RWPE2 (cell line): Measurements from ENCODE around the gene TPT1.

Source experiments
- ATAC-seq: fragments of 200-7000 bp; cut with Tn5 transposase; 3 replicates; pipeline ENCODE4 v1.9.1; 2021; ENCODE audit warnings: low read depth
- DNase-seq: peaks from one replicate; pipeline ENCODE4 v3.0.0-alpha.2; 2020; ENCODE audit warnings: low spot score
- H3K27ac ChIP-seq: fragments of 450-650 bp; 2 replicates; pipeline ENCODE4 v1.5.1; 2017; ENCODE audit warnings: mild to moderate bottlenecking; ENCODE audit not compliant: poor library complexity, severe bottlenecking
- H3K27me3 ChIP-seq: fragments of 250-450 bp; sonication (Bioruptor Pico); 2 replicates; pipeline ENCODE4 v1.5.1; 2021; ENCODE audit warnings: mild to moderate bottlenecking, moderate library complexity; ENCODE audit not compliant: insufficient read depth, poor library complexity, severe bottlenecking
- H3K36me3 ChIP-seq: fragments of 250-450 bp; sonication (Bioruptor Pico); 2 replicates; pipeline ENCODE4 v1.5.1; 2020; ENCODE audit warnings: low read depth, mild to moderate bottlenecking, moderate library complexity
- H3K4me1 ChIP-seq: fragments of 250-450 bp; sonication (Bioruptor Pico); 2 replicates; pipeline ENCODE4 v1.5.1; 2021; ENCODE audit warnings: mild to moderate bottlenecking, moderate library complexity; ENCODE audit not compliant: insufficient read depth, poor library complexity, severe bottlenecking
- H3K4me3 ChIP-seq: fragments of 250-450 bp; sonication (Bioruptor Pico); 2 replicates; pipeline ENCODE4 v1.5.1; 2021; ENCODE audit warnings: mild to moderate bottlenecking, moderate library complexity; ENCODE audit not compliant: severe bottlenecking
- H3K9me3 ChIP-seq: fragments of 250-450 bp; sonication (Bioruptor Pico); 2 replicates; pipeline ENCODE4 v1.5.1; 2021; ENCODE audit warnings: mild to moderate bottlenecking, moderate library complexity; ENCODE audit not compliant: severe bottlenecking
- TF ChIP-seq, protein P1 (sequence below): fragments of 450-650 bp; IDR thresholded peaks from one replicate; pipeline ENCODE4 v1.5.1; 2017; ENCODE audit warnings: mild to moderate bottlenecking, moderate library complexity; ENCODE audit not compliant: poor library complexity, severe bottlenecking

TPT1 gene

GRCh38 chr13:45320876-45321629 lies 19.9 kb downstream of the TPT1 start:
- no peaks in the 10 kb centered on the region for H3K27me3 ChIP-seq
- no peaks in the 10 kb centered on the region for H3K9me3 ChIP-seq
- peaks cover 7% of the 10 kb centered on the region for H3K4me1 ChIP-seq
- H3K36me3 ChIP-seq: no peaks in the 10 kb centered on the region
- DNase-seq (no peak), ATAC-seq (no peak)
- H3K4me3 ChIP-seq: no peak overlapping the region
- TF ChIP-seq, protein P1, sequence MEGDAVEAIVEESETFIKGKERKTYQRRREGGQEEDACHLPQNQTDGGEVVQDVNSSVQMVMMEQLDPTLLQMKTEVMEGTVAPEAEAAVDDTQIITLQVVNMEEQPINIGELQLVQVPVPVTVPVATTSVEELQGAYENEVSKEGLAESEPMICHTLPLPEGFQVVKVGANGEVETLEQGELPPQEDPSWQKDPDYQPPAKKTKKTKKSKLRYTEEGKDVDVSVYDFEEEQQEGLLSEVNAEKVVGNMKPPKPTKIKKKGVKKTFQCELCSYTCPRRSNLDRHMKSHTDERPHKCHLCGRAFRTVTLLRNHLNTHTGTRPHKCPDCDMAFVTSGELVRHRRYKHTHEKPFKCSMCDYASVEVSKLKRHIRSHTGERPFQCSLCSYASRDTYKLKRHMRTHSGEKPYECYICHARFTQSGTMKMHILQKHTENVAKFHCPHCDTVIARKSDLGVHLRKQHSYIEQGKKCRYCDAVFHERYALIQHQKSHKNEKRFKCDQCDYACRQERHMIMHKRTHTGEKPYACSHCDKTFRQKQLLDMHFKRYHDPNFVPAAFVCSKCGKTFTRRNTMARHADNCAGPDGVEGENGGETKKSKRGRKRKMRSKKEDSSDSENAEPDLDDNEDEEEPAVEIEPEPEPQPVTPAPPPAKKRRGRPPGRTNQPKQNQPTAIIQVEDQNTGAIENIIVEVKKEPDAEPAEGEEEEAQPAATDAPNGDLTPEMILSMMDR: no peak
- no peak overlapping the region for H3K27ac ChIP-seq

DNA sequence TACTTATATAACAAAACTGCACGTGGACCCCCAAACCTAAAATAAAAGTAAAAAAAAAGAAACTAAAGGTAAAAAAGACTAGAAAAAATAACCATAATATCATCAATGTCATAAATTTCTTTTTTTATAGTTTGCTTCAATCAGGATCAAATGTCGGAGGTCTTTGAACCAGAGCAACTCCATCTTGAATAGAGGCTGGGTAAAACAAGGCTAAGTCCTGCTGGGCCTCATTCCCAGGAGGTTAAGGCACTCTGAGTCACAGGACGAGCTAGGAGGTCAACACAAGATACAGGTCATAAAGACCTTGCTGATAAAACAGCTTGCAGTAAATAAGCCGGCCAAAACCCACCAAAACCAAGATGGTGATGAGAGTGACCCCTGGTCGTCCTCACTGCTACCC lies 24.0 kb downstream of the TPT1 start:
- TF ChIP-seq, protein P1: no peak
- Histone ChIP-seq H3K36me3 (no peaks in the 10 kb centered on the region), H3K27ac (no peak overlapping the region), H3K4me1 (no peaks in the 10 kb centered on the region), H3K9me3 (no peaks in the 10 kb centered on the region), H3K4me3 (no peak overlapping the region), H3K27me3 (no peaks in the 10 kb centered on the region)
- DNase-seq (no peak), ATAC-seq (no peak)

- no peaks in the 10 kb centered on the region for H3K27me3 ChIP-seq
These were observed 24.6 kb downstream of the TPT1 start for GRCh38 chr13:45316338-45316737.

GRCh38 chr13:45315520-45316167 lies 25.3 kb downstream of the TPT1 start:
- Histone ChIP-seq H3K9me3 (no peaks in the 10 kb centered on the region), H3K27me3 (no peaks in the 10 kb centered on the region), H3K4me1 (peaks cover 3% of the 10 kb centered on the region), H3K36me3 (no peaks in the 10 kb centered on the region), H3K4me3 (no peak overlapping the region), H3K27ac (no peak overlapping the region)
- DNase-seq: no peak
- TF ChIP-seq, protein P1: no peak
- no peak for ATAC-seq

More at GRCh38 chr13:45316338-45316737, 24.6 kb downstream of the TPT1 start:
- no peak for ATAC-seq
- TF ChIP-seq, protein P1: no peak
- H3K4me1 ChIP-seq: no peaks in the 10 kb centered on the region
- DNase-seq: no peak
- no peaks in the 10 kb centered on the region for H3K36me3 ChIP-seq
- no peaks in the 10 kb centered on the region for H3K9me3 ChIP-seq
- no peak overlapping the region for H3K4me3 ChIP-seq
- H3K27ac ChIP-seq: no peak overlapping the region

GRCh38 chr13:45314822-45315221 lies 26.2 kb downstream of the TPT1 start:
- Histone ChIP-seq H3K4me1 (peaks cover 8% of the 10 kb centered on the region), H3K4me3 (no peak overlapping the region), H3K27me3 (no peaks in the 10 kb centered on the region), H3K9me3 (no peaks in the 10 kb centered on the region), H3K27ac (no peak overlapping the region), H3K36me3 (no peaks in the 10 kb centered on the region)
- ATAC-seq: no peak
- DNase-seq: no peak
- TF ChIP-seq, protein P1: no peak
